Activated T-cell treated with anti-CD3 and anti-CD28 coated beads, Interleukin-2, amount 50 U/mL, for 24 hours (primary cell): ENCODE measurements around the gene NAPG.
"Not testable (repeated sequence)": the region's sequence is repeated elsewhere in the genome, so short reads cannot be mapped to it uniquely, and the experiment has no call there.

Source experiments
- DNase-seq: peaks from one replicate; pipeline ENCODE4 v3.0.0-alpha.2; 2020
- H3K27ac Mint-ChIP-seq: 2 replicates; pipeline ENCODE4 v1.8.0; 2020; ENCODE audit warnings: mild to moderate bottlenecking, mixed read lengths
- H3K27me3 Mint-ChIP-seq: 2 replicates; pipeline ENCODE4 v1.8.0; 2020; ENCODE audit warnings: mixed read lengths
- H3K36me3 Mint-ChIP-seq: 2 replicates; pipeline ENCODE4 v1.8.0; 2020; ENCODE audit warnings: low read depth, mixed read lengths
- H3K4me1 Mint-ChIP-seq: 2 replicates; pipeline ENCODE4 v1.8.0; 2020; ENCODE audit warnings: low read depth, mixed read lengths
- H3K4me3 Mint-ChIP-seq: 2 replicates; pipeline ENCODE4 v1.8.0; 2020; ENCODE audit warnings: mild to moderate bottlenecking, moderate library complexity, mixed read lengths
- H3K9me3 Mint-ChIP-seq: 2 replicates; pipeline ENCODE4 v1.8.0; 2020; ENCODE audit warnings: mixed read lengths

Gene NAPG

GRCh38 chr18:10571537-10571936, 45.7 kb downstream of the NAPG start:
- no peak overlapping the region for H3K27ac Mint-ChIP-seq
- H3K4me3 Mint-ChIP-seq, result no peak overlapping the region
- DNase-seq, result no peak
- no peaks in the 10 kb centered on the region for H3K9me3 Mint-ChIP-seq
- H3K4me1 Mint-ChIP-seq, result no peaks in the 10 kb centered on the region
- H3K36me3 Mint-ChIP-seq, result no peaks in the 10 kb centered on the region
- no peaks in the 10 kb centered on the region for H3K27me3 Mint-ChIP-seq

- not testable (repeated sequence) for H3K4me3 Mint-ChIP-seq, H3K36me3 Mint-ChIP-seq, DNase-seq, H3K9me3 Mint-ChIP-seq, H3K27me3 Mint-ChIP-seq, H3K4me1 Mint-ChIP-seq, H3K27ac Mint-ChIP-seq
These were observed 47.4 kb downstream of the NAPG start for GRCh38 chr18:10573261-10573660.

GRCh38 chr18:10574412-10574811, 48.6 kb downstream of the NAPG start:
- not testable (repeated sequence) for H3K9me3 Mint-ChIP-seq, H3K27ac Mint-ChIP-seq, H3K36me3 Mint-ChIP-seq, H3K4me3 Mint-ChIP-seq, DNase-seq, H3K27me3 Mint-ChIP-seq, H3K4me1 Mint-ChIP-seq

- not testable (repeated sequence) for H3K4me1 Mint-ChIP-seq, H3K27me3 Mint-ChIP-seq, H3K4me3 Mint-ChIP-seq, DNase-seq, H3K36me3 Mint-ChIP-seq, H3K9me3 Mint-ChIP-seq, H3K27ac Mint-ChIP-seq
These were observed 52.2 kb downstream of the NAPG start for GRCh38 chr18:10577842-10578572.

- not testable (repeated sequence) for H3K27ac Mint-ChIP-seq, H3K9me3 Mint-ChIP-seq, H3K4me3 Mint-ChIP-seq, H3K36me3 Mint-ChIP-seq, H3K27me3 Mint-ChIP-seq, DNase-seq, H3K4me1 Mint-ChIP-seq
These were observed 52.7 kb downstream of the NAPG start for GRCh38 chr18:10578573-10578899.

- no peaks in the 10 kb centered on the region for H3K36me3 Mint-ChIP-seq
- H3K27me3 Mint-ChIP-seq, result no peaks in the 10 kb centered on the region
- H3K9me3 Mint-ChIP-seq, result no peaks in the 10 kb centered on the region
- H3K27ac Mint-ChIP-seq, result no peak overlapping the region
- DNase-seq, result no peak
- peaks cover 2% of the 10 kb centered on the region for H3K4me1 Mint-ChIP-seq
- no peak overlapping the region for H3K4me3 Mint-ChIP-seq
These were observed 53.4 kb downstream of the NAPG start for GRCh38 chr18:10579079-10579867.

GRCh38 chr18:10580215-10580614, 54.4 kb downstream of the NAPG start:
- H3K4me1 Mint-ChIP-seq, result peaks cover 2% of the 10 kb centered on the region
- H3K27ac Mint-ChIP-seq, result no peak overlapping the region
- H3K4me3 Mint-ChIP-seq, result no peak overlapping the region
- no peak for DNase-seq
- H3K36me3 Mint-ChIP-seq, result no peaks in the 10 kb centered on the region
- H3K9me3 Mint-ChIP-seq, result no peaks in the 10 kb centered on the region
- no peaks in the 10 kb centered on the region for H3K27me3 Mint-ChIP-seq

GRCh38 chr18:10585260-10585659, 59.4 kb downstream of the NAPG start:
- Mint-ChIP-seq H3K27ac (no peak overlapping the region), H3K9me3 (no peaks in the 10 kb centered on the region), H3K27me3 (no peaks in the 10 kb centered on the region), H3K4me3 (no peak overlapping the region), H3K36me3 (no peaks in the 10 kb centered on the region), H3K4me1 (no peaks in the 10 kb centered on the region)
- no peak for DNase-seq

- no peaks in the 10 kb centered on the region for H3K36me3 Mint-ChIP-seq
- no peaks in the 10 kb centered on the region for H3K4me1 Mint-ChIP-seq
- no peak overlapping the region for H3K4me3 Mint-ChIP-seq
- DNase-seq, result no peak
- no peak overlapping the region for H3K27ac Mint-ChIP-seq
- H3K27me3 Mint-ChIP-seq, result peaks cover 9% of the 10 kb centered on the region
- no peaks in the 10 kb centered on the region for H3K9me3 Mint-ChIP-seq
These were observed 63.1 kb downstream of the NAPG start for GRCh38 chr18:10588975-10589374.

- no peaks in the 10 kb centered on the region for H3K4me1 Mint-ChIP-seq
- no peak overlapping the region for H3K4me3 Mint-ChIP-seq
- no peaks in the 10 kb centered on the region for H3K36me3 Mint-ChIP-seq
- no peaks in the 10 kb centered on the region for H3K9me3 Mint-ChIP-seq
- no peak for DNase-seq
- peaks cover 9% of the 10 kb centered on the region for H3K27me3 Mint-ChIP-seq
- H3K27ac Mint-ChIP-seq, result no peak overlapping the region
These were observed 64.6 kb downstream of the NAPG start for GRCh38 chr18:10590412-10590811.

- H3K9me3 Mint-ChIP-seq, result no peaks in the 10 kb centered on the region
- H3K27me3 Mint-ChIP-seq, result peaks cover 9% of the 10 kb centered on the region
- no peaks in the 10 kb centered on the region for H3K4me1 Mint-ChIP-seq
- H3K4me3 Mint-ChIP-seq, result no peak overlapping the region
- no peaks in the 10 kb centered on the region for H3K36me3 Mint-ChIP-seq
- no peak overlapping the region for H3K27ac Mint-ChIP-seq
- DNase-seq, result no peak
These were observed 66.1 kb downstream of the NAPG start for GRCh38 chr18:10591896-10592295.

GRCh38 chr18:10593366-10594022, 67.7 kb downstream of the NAPG start:
- not testable (repeated sequence) for H3K36me3 Mint-ChIP-seq, H3K27ac Mint-ChIP-seq, H3K9me3 Mint-ChIP-seq, H3K4me1 Mint-ChIP-seq, DNase-seq, H3K27me3 Mint-ChIP-seq, H3K4me3 Mint-ChIP-seq

- H3K4me3 Mint-ChIP-seq, H3K36me3 Mint-ChIP-seq, H3K27me3 Mint-ChIP-seq, H3K9me3 Mint-ChIP-seq, H3K27ac Mint-ChIP-seq, DNase-seq, H3K4me1 Mint-ChIP-seq: not testable (repeated sequence)
These were observed 70.1 kb downstream of the NAPG start for GRCh38 chr18:10595917-10596316.

GRCh38 chr18:10597695-10598094, 71.9 kb downstream of the NAPG start:
- not testable (repeated sequence) for H3K36me3 Mint-ChIP-seq, H3K9me3 Mint-ChIP-seq, H3K4me3 Mint-ChIP-seq, H3K27ac Mint-ChIP-seq, H3K4me1 Mint-ChIP-seq, DNase-seq, H3K27me3 Mint-ChIP-seq

- H3K27ac Mint-ChIP-seq, H3K4me3 Mint-ChIP-seq, H3K4me1 Mint-ChIP-seq, H3K27me3 Mint-ChIP-seq, DNase-seq, H3K36me3 Mint-ChIP-seq: not testable (repeated sequence)
- H3K9me3 Mint-ChIP-seq, result peaks cover 12% of the 10 kb centered on the region
These were observed 74.9 kb downstream of the NAPG start for GRCh38 chr18:10600701-10601100.
